ENCODE data around the gene FKBP10. TPM values are rescaled to one million over a fixed set of nuclear protein-coding genes. Genes with fewer than 3 reads are reported as not detected.
"Not testable (repeated sequence)": the region's sequence is repeated elsewhere in the genome, so short reads cannot be mapped to it uniquely, and the experiment has no call there.

Gene FKBP10
- total and polyA plus RNA-seq, 2 donors (not counting 3 experiments of a cell fraction or from before 2014, with no cell fraction given): 168 to 377 TPM

DNA sequence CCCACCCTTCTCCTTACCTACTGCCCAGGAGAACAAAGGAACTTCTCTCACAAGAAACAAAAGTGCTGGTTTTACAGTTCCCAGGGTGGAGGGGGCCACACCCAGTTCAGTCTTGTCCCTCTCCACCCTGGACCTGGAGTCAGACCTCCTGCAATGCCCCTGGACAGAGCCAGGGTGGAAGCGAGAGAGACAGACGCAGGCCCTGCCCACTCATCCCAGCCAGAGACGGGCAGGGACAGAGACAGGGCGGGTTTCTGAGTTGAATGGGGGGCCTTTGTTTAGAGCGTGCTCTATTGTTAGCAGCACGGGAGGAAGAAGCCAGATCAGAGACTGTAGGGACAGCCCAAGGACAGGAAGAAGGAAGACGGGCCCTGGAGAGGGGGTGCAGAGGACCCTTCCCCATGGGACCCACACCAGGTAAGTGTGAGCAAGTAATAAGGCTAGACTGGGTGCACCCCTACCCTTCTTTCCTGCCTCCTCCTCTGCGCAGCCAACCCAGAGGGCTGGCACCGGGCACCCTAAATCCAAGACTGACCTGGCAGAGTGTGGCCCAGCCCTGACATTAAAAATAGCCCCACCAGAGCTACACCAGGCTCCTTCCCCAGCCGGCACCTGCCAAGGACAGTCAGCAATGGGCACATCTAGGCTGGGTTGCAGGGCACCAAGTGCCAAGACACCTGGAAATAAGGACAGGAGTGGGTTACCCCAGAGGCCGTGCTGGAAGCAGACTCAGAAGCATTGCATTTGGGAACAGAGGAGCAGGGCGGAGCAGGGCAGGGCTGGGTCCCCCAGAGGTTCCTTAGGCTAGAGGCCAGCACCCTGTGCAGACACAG is 37.2 kb upstream of the FKBP10 start:
- no peaks in the 10 kb centered on the region for H4K20me1 ChIP-seq (replicated peaks; ENCODE audit: control insufficient read depth, extremely low read depth, insufficient read depth, low read length)
- H3K4me1 ChIP-seq (ENCODE audit: control insufficient read depth, extremely low read depth, insufficient read depth, low read length): peaks cover 47% of the 10 kb centered on the region
- H3K27me3 ChIP-seq (ENCODE audit: control insufficient read depth in 2 of 2, insufficient read depth in 2 of 2, low read length in 2 of 2): no peaks in the 10 kb centered on the region
- H3K79me2 ChIP-seq (ENCODE audit: control insufficient read depth, insufficient read depth, low read length): no peaks in the 10 kb centered on the region
- H3K27ac ChIP-seq (ENCODE audit: insufficient read depth, low read depth, low read length): peak overlapping the region; percentile 97
- H3K9me3 ChIP-seq (replicated peaks; ENCODE audit: control insufficient read depth, insufficient read depth, low read length): no peaks in the 10 kb centered on the region
- no peak overlapping the region for H2AFZ ChIP-seq (ENCODE audit: low read depth, low read length)
- H3K36me3 ChIP-seq (ENCODE audit: control insufficient read depth in 2 of 2, extremely low read depth in 1 of 2, insufficient read depth in 2 of 2, low read length in 2 of 2): peaks cover 3 to 24% of the 10 kb centered on the region in 2 experiments
- intact Hi-C loops (cut with micrococcal nuclease): no loop called here
- FAIRE-seq (peak; percentile 74), DNase-seq (ENCODE audit: low read depth, low spot score) (no peak)
- ChIA-PET CTCF (interaction anchor here (2.1 to 7.7 kb wide), 2 partner anchors 10 to 38 kb away, joined by 8 to 169 read pairs; partner anchors contain the start of gene JUP), POLR2A (interaction anchor here (3.2 to 3.4 kb wide), 2 partner anchors 10 to 11 kb away, joined by 31 to 82 read pairs; partner anchors contain the start of gene JUP)
- TF ChIP-seq POLR2A (IDR thresholded peaks at IDR 0.05; ENCODE audit: low read depth, low read length): no peak
- no peak for TF ChIP-seq FOS (IDR thresholded peaks at IDR 0.05; ENCODE audit: borderline replicate concordance, insufficient read depth, low read length)
- no peak for TF ChIP-seq EZH2 (IDR thresholded peaks at IDR 0.05; ENCODE audit: borderline replicate concordance, low read depth, low read length, severe bottlenecking)
- H3K4me2 ChIP-seq (ENCODE audit: insufficient read depth, low read length): no peak overlapping the region
- BruUV-seq (replicated peaks): no TSS peak
- H3K9ac ChIP-seq (replicated peaks; ENCODE audit: extremely low read depth, insufficient read depth, low read length): peak overlapping the region; percentile 36
- no peak overlapping the region for H3K4me3 ChIP-seq (replicated peaks in 1 of 3; ENCODE audit: insufficient read depth in 1 of 3, low read depth in 1 of 3, low read length in 3 of 3)
- H3K9me1 ChIP-seq (replicated peaks; ENCODE audit: control insufficient read depth, extremely low read depth, insufficient read depth, low read length): no peaks in the 10 kb centered on the region
- dilution Hi-C loops (cut with MboI; ENCODE audit: extremely low pct_ligation_motif_present, low sequenced_read_pairs): no loop called here

DNA sequence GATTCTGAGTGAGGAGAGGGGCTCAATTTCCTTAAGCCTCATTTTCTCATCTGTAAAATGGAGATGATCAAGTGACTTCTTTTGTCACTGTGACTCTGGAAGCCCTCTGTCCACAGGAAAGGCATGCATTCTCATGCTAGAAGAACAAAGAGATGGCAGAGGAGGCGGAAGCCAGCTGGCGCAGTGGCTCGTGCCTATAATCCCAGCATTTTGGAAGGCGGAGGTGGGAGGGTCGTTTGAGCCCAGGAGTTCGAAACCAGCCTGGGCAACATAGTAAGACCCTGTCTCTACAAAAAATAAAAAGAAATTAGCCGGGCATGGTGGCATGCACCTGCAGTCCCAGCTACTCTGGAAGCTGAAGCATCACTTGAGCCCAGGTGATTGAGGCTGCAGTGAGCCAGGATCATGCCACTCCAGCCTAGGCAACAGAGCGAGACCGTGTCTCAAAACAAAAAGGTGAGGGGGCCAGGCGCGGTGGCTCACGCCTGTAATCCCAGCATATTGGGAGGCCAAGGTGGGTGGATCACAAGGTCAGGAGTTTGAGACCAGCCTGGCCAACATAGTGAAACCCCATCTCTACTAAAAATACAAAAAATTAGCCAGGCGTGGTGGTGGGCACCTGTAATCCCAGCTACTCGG is 36.4 kb upstream of the FKBP10 start:
- DNase-seq (ENCODE audit: low read depth, low spot score); H3K9me3 ChIP-seq (replicated peaks; ENCODE audit: control insufficient read depth, insufficient read depth, low read length); H3K4me3 ChIP-seq (replicated peaks in 1 of 3; ENCODE audit: insufficient read depth in 1 of 3, low read depth in 1 of 3, low read length in 3 of 3); dilution Hi-C loops (cut with MboI; ENCODE audit: extremely low pct_ligation_motif_present, low sequenced_read_pairs); H2AFZ ChIP-seq (ENCODE audit: low read depth, low read length); H3K9me1 ChIP-seq (replicated peaks; ENCODE audit: control insufficient read depth, extremely low read depth, insufficient read depth, low read length); intact Hi-C loops (cut with micrococcal nuclease); FAIRE-seq; BruUV-seq (replicated peaks); H4K20me1 ChIP-seq (replicated peaks; ENCODE audit: control insufficient read depth, extremely low read depth, insufficient read depth, low read length); H3K27me3 ChIP-seq (ENCODE audit: control insufficient read depth in 2 of 2, insufficient read depth in 2 of 2, low read length in 2 of 2); H3K4me2 ChIP-seq (ENCODE audit: insufficient read depth, low read length); H3K79me2 ChIP-seq (ENCODE audit: control insufficient read depth, insufficient read depth, low read length): not testable (repeated sequence)
- Histone ChIP-seq H3K27ac (ENCODE audit: insufficient read depth, low read depth, low read length) (peak overlapping the region; percentile 97), H3K9ac (replicated peaks; ENCODE audit: extremely low read depth, insufficient read depth, low read length) (peak overlapping the region; percentile 29), H3K36me3 (ENCODE audit: control insufficient read depth in 2 of 2, extremely low read depth in 1 of 2, insufficient read depth in 2 of 2, low read length in 2 of 2) (peaks cover 2 to 19% of the 10 kb centered on the region in 2 experiments), H3K4me1 (ENCODE audit: control insufficient read depth, extremely low read depth, insufficient read depth, low read length) (peaks cover 47% of the 10 kb centered on the region)
- POLR2A ChIA-PET: interaction anchor here (3.2 kb wide), 1 partner anchor 10 kb away, joined by 82 read pairs; the partner anchor contains the start of gene JUP
- CTCF ChIA-PET: interaction anchor here (1.5 to 7.7 kb wide), 5 partner anchors 9 to 89 kb away, joined by 4 to 169 read pairs (median 8); partner anchors contain the start of genes JUP and KLHL11
